Measurements from ENCODE around the gene FZD7. TPM values are rescaled to one million over a fixed set of nuclear protein-coding genes. Genes with fewer than 3 reads are reported as not detected.

Gene FZD7
- total RNA-seq, 4 donors from 2014 or later: 3.8 to 24.7 (median 10.1) TPM

GRCh38 chr2:202002381-202002780, 31.3 kb upstream of the FZD7 start:
- ATAC-seq (ENCODE audit: low FRiP score) (no peak), DNase-seq (ENCODE audit: low spot score) (no peak)
- TF ChIP-seq CTCF (IDR thresholded peaks at IDR 0.05): no peak

GRCh38 chr2:202005272-202005887, 28.3 kb upstream of the FZD7 start:
- no peak for TF ChIP-seq CTCF (IDR thresholded peaks at IDR 0.05)
- no peak for DNase-seq (ENCODE audit: low spot score)
- no peak for ATAC-seq (ENCODE audit: low FRiP score)

GRCh38 chr2:202006301-202006700, 27.4 kb upstream of the FZD7 start:
- DNase-seq (ENCODE audit: low spot score) (no peak), ATAC-seq (ENCODE audit: low FRiP score) (no peak)
- no peak for TF ChIP-seq CTCF (IDR thresholded peaks at IDR 0.05)

- ATAC-seq (ENCODE audit: low FRiP score) (no peak), DNase-seq (ENCODE audit: low spot score) (no peak)
- no peak for TF ChIP-seq CTCF (IDR thresholded peaks at IDR 0.05)
These were observed 26.4 kb upstream of the FZD7 start for GRCh38 chr2:202007015-202007982.

- DNase-seq (ENCODE audit: low spot score): no peak
- no peak for TF ChIP-seq CTCF (IDR thresholded peaks at IDR 0.05)
- ATAC-seq (ENCODE audit: low FRiP score): no peak
These were observed 25.7 kb upstream of the FZD7 start for GRCh38 chr2:202007983-202008354.

GRCh38 chr2:202009019-202009481, 24.6 kb upstream of the FZD7 start:
- TF ChIP-seq CTCF (IDR thresholded peaks at IDR 0.05): no peak
- no peak for DNase-seq (ENCODE audit: low spot score)
- no peak for ATAC-seq (ENCODE audit: low FRiP score)

All from omental fat pad (tissue), 4 donors.